Nephron progenitor cell (in vitro differentiated cells): Measurements from ENCODE around the gene UBE2M.

Experiments used
- DNase-seq: peaks from one replicate; pipeline ENCODE4 v3.0.0; 2021
- H3K27ac Mint-ChIP-seq: 2 replicates; pipeline ENCODE4 v1.8.0; 2021; ENCODE audit warnings: mild to moderate bottlenecking, moderate library complexity, mixed read lengths
- H3K27me3 Mint-ChIP-seq: 2 replicates; pipeline ENCODE4 v1.8.0; 2021; ENCODE audit warnings: mild to moderate bottlenecking, low read depth, mixed read lengths; ENCODE audit not compliant: poor library complexity
- H3K36me3 Mint-ChIP-seq: 2 replicates; pipeline ENCODE4 v1.8.0; 2021; ENCODE audit warnings: low read depth, mixed read lengths
- H3K4me1 Mint-ChIP-seq: 2 replicates; pipeline ENCODE4 v1.8.0; 2021; ENCODE audit warnings: mixed read lengths
- H3K4me3 Mint-ChIP-seq: 2 replicates; pipeline ENCODE4 v1.8.0; 2021; ENCODE audit warnings: mild to moderate bottlenecking, moderate library complexity, mixed read lengths
- H3K9me3 Mint-ChIP-seq: 2 replicates; pipeline ENCODE4 v1.8.0; 2021; ENCODE audit warnings: mild to moderate bottlenecking, moderate library complexity, mixed read lengths
- TF ChIP-seq, protein P1 (sequence below): fragments of 200-600 bp; sonication (generic); IDR thresholded peaks from 2 replicates; pipeline ENCODE4 v1.5.0; 2021; ENCODE audit warnings: antibody characterized with exemption

Gene UBE2M

GRCh38 chr19:58563823-58564222, 5.4 kb upstream of the UBE2M start:
- Mint-ChIP-seq H3K27ac (peak overlapping the region; percentile 98), H3K4me3 (no peak overlapping the region), H3K9me3 (no peaks in the 10 kb centered on the region), H3K36me3 (peaks cover 22% of the 10 kb centered on the region), H3K27me3 (peaks cover 2% of the 10 kb centered on the region), H3K4me1 (peaks cover 35% of the 10 kb centered on the region)
- DNase-seq = no peak
- TF ChIP-seq, protein P1, sequence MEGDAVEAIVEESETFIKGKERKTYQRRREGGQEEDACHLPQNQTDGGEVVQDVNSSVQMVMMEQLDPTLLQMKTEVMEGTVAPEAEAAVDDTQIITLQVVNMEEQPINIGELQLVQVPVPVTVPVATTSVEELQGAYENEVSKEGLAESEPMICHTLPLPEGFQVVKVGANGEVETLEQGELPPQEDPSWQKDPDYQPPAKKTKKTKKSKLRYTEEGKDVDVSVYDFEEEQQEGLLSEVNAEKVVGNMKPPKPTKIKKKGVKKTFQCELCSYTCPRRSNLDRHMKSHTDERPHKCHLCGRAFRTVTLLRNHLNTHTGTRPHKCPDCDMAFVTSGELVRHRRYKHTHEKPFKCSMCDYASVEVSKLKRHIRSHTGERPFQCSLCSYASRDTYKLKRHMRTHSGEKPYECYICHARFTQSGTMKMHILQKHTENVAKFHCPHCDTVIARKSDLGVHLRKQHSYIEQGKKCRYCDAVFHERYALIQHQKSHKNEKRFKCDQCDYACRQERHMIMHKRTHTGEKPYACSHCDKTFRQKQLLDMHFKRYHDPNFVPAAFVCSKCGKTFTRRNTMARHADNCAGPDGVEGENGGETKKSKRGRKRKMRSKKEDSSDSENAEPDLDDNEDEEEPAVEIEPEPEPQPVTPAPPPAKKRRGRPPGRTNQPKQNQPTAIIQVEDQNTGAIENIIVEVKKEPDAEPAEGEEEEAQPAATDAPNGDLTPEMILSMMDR = no peak

DNA sequence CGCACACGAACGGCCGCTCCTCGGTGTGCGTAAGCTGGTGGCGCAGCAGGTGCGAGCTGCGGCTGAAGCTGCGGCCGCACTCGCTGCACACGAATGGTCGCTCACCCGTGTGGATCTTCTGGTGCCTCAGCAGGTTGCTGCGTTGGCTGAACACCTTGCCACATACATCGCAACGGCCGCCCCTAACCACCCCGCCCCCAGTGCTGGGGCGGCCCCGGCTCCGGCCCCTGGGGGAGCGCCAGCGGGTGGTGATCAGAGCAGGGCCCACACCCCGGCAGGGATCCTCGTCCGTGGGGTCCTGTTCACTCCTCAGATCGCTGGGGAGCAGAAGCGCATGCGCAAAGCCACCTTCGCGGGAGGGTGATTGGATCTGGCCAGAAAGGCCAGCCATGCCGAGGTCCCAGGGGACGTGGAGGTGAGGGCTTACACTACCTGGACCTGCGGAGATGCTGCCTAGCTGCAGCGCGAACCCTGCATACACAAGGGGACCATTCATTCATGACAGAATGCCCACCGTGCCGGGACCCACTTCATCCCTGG, 4.7 kb upstream of the UBE2M start:
- TF ChIP-seq, protein P1 = no peak
- Mint-ChIP-seq H3K4me1 (peaks cover 35% of the 10 kb centered on the region), H3K36me3 (peaks cover 16% of the 10 kb centered on the region), H3K27ac (peak overlapping the region; percentile 98), H3K4me3 (no peak overlapping the region), H3K27me3 (peaks cover 2% of the 10 kb centered on the region), H3K9me3 (no peaks in the 10 kb centered on the region)
- no peak for DNase-seq

DNA sequence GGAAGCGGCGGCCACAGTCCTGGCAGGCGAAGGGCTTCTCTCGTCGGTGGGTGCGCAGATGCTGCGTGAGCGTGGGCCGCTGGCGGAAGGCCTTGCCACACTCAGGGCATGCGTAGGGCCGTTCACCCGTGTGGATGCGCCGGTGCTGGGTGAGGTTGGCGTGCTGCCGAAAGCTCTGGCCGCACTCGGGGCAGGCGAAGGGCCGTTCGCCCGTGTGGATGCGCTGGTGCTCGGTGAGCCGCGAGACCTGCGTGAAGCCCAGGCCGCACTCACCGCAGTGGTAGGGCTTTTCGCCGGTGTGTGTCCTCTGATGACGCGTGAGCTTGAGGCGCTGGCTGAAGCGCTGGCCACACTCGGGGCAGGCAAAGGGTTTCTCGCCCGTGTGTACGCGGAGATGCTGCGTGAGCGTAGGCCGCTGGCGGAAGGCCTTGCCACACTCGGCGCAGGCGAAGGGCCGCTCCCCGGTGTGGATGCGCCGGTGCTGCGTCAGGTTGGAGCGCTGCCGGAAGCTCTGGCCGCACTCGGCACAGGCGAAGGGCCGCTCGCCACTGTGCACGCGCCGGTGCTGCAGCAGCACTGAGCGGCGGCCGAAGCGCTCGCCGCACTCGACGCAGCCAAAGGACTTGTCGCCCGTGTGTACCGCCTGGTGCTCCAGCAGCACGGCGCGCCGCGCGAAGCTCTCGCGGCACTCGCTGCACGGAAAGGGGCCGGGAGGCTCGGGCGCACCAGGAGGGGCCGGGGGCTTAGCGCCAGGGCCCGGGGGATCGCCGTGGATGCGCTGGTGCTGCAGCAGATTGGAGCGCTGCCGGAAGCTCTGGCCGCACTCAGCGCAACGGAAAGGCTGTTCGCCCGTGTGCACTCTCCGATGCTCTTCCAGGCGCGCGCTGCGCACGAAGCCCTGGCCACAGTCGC, 4.0 kb upstream of the UBE2M start:
- H3K27me3 Mint-ChIP-seq = peaks cover 2% of the 10 kb centered on the region
- peaks cover 16% of the 10 kb centered on the region for H3K36me3 Mint-ChIP-seq
- no peak for DNase-seq
- TF ChIP-seq, protein P1 = no peak
- peaks cover 42% of the 10 kb centered on the region for H3K4me1 Mint-ChIP-seq
- H3K4me3 Mint-ChIP-seq = no peak overlapping the region
- H3K9me3 Mint-ChIP-seq = no peaks in the 10 kb centered on the region
- H3K27ac Mint-ChIP-seq = peak overlapping the region; percentile 64

DNA sequence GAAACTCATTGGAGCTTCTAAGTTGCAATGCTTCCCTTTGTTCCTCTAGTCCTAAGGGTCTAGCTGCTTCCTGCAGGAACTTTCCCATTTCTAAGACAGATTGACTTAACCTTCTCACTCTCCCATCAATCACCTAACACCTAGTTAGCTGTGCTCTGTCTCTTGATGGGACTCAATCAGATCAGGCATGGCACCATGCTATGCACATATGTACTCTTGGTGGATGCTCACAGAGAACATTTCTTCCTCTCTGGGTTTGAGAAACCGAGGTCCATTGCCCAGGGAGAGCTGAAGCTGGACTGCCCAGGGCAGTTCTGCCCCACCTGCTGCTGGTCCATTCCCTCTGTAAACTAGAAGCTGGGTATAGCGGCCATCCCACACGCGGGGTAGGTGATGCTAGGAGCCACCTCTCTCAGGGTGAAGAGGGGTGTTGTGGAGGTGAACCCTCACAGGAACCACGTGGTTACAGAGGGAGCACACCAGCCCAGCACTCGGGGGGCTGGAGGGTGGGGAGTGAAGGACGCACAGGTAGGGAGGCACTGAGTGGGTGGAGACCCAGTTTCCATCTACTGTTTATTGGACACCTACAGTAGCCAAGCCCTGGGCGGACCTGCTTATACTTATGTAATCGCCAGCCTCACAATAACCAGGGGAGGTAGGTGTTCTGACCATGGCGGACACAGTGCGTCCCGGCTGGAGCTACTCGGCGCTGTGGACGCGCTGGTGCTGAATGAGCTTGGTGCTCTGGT, 3.1 kb upstream of the UBE2M start:
- peak overlapping the region; percentile 25 for H3K4me3 Mint-ChIP-seq
- H3K27ac Mint-ChIP-seq = peak overlapping the region; percentile 87
- no peak for DNase-seq
- H3K27me3 Mint-ChIP-seq = peaks cover 5% of the 10 kb centered on the region
- H3K36me3 Mint-ChIP-seq = peaks cover 17% of the 10 kb centered on the region
- TF ChIP-seq, protein P1 = no peak
- no peaks in the 10 kb centered on the region for H3K9me3 Mint-ChIP-seq
- peaks cover 50% of the 10 kb centered on the region for H3K4me1 Mint-ChIP-seq

GRCh38 chr19:58560921-58561320, 2.5 kb upstream of the UBE2M start:
- Mint-ChIP-seq H3K4me3 (peak overlapping the region; percentile 99), H3K27me3 (peaks cover 10% of the 10 kb centered on the region), H3K36me3 (peaks cover 22% of the 10 kb centered on the region), H3K9me3 (no peaks in the 10 kb centered on the region), H3K27ac (no peak overlapping the region), H3K4me1 (peaks cover 56% of the 10 kb centered on the region)
- DNase-seq = no peak
- TF ChIP-seq, protein P1 = no peak
